K562 (cell line): ENCODE data around the gene NPC1. TPM values are rescaled to one million over a fixed set of nuclear protein-coding genes. Genes with fewer than 3 reads are reported as not detected.

Source experiments
- ATAC-seq: fragments of 200-7000 bp; cut with Tn5 transposase; 3 replicates; pipeline ENCODE4 v1.9.1; 2020; ENCODE audit warnings: moderate library complexity
- BruUV-seq: library from RNA; stranded (reverse); fragments of 400-500 nt; replicated peaks from 2 replicates; lab custom pipeline; 2021; lab: Mats Ljungman, UMichigan
- CTCF ChIA-PET: fragments of 300-600 bp; formaldehyde crosslinking; extraction: SDS; loops from one replicate; lab custom pipeline; 2021; ENCODE audit warnings: low intra/inter-chr PET ratio; lab: Yijun Ruan, JAX
- POLR2A ChIA-PET: fragments of 300-600, 350-650 bp; sonication (Branson Sonifier 250); formaldehyde crosslinking; extraction: SDS; loops from one replicate; lab custom pipeline; 2021; ENCODE audit warnings: antibody characterized with exemption, inconsistent platforms; lab: Yijun Ruan, JAX
- DNase-seq, 4 experiments: peaks; one replicate each; pipeline versions ENCODE4 v3.0.0 to v3.0.0-alpha.2; 2011 to 2018; ENCODE audit warnings: low spot score in 3 of 4, mixed read lengths in 3 of 4; ENCODE audit errors: extremely low read depth in 1 of 4
- FAIRE-seq: peaks from 2 replicates; lab custom pipeline; 2011; peaks lifted over from hg19 to GRCh38; lab: Jason Lieb, UNC
- H2AFZ ChIP-seq: 2 replicates; pipeline ENCODE4 v1.6.0; 2011; ENCODE audit warnings: low read depth, low read length, control low read depth, inconsistent platforms
- H3K27ac ChIP-seq: fragments of 200-600 bp; 3 replicates; pipeline ENCODE4 v1.8.0; 2011; ENCODE audit warnings: low read depth, mild to moderate bottlenecking, control low read depth, inconsistent platforms, low read length, moderate library complexity, mixed read lengths; ENCODE audit errors: extremely low read depth
- H3K27me3 ChIP-seq, 2 experiments: fragments of 300-600 bp in 1 of 2; 2 replicates in 1 of 2; 3 replicates in 1 of 2; pipeline versions ENCODE4 v1.6.0 to v1.8.0; 2011; ENCODE audit warnings: inconsistent platforms in 2 of 2, low read length in 2 of 2, mild to moderate bottlenecking in 1 of 2, mixed read lengths in 1 of 2, moderate library complexity in 1 of 2; ENCODE audit not compliant: control insufficient read depth in 2 of 2, insufficient read depth in 2 of 2
- H3K36me3 ChIP-seq: fragments of 300-600 bp; 3 replicates; pipeline ENCODE4 v1.8.0; 2011; ENCODE audit warnings: mild to moderate bottlenecking, low read length, inconsistent platforms; ENCODE audit not compliant: control insufficient read depth, insufficient read depth
- H3K4me1 ChIP-seq, 2 experiments: fragments of 200-600 bp in 1 of 2; replicated peaks in 1 of 2; 2 replicates in 1 of 2; 3 replicates in 1 of 2; pipeline versions ENCODE4 v1.5.1 to v1.8.0; 2011; ENCODE audit warnings: inconsistent platforms in 2 of 2, low read length in 2 of 2, mild to moderate bottlenecking in 1 of 2, mixed read lengths in 1 of 2, moderate library complexity in 1 of 2; ENCODE audit not compliant: control insufficient read depth in 2 of 2, insufficient read depth in 2 of 2
- H3K4me2 ChIP-seq: 2 replicates; pipeline ENCODE4 v1.6.1; 2011; ENCODE audit warnings: low read length, control low read depth, inconsistent platforms, mixed read lengths; ENCODE audit not compliant: insufficient read depth
- H3K4me3 ChIP-seq: fragments of 200-600 bp; sonication (generic), shearing (Covaris generic); 2 replicates; pipeline ENCODE4 v1.5.1; 2016; ENCODE audit warnings: control low read depth, inconsistent platforms
- H3K79me2 ChIP-seq: fragments of 200-600 bp; 3 replicates; pipeline ENCODE4 v1.8.0; 2011; ENCODE audit warnings: low read length, inconsistent platforms; ENCODE audit not compliant: control insufficient read depth, insufficient read depth
- H3K9ac ChIP-seq, 2 experiments: 2 replicates each; pipeline versions ENCODE4 v1.6.0 to v1.6.1; 2011; ENCODE audit warnings: low read depth in 2 of 2, low read length in 2 of 2, control low read depth in 1 of 2, inconsistent platforms in 1 of 2, mild to moderate bottlenecking in 1 of 2, mixed read lengths in 1 of 2; ENCODE audit not compliant: insufficient read depth in 1 of 2
- H3K9me1 ChIP-seq: one replicate; pipeline ENCODE4 v1.6.0; 2011; ENCODE audit warnings: inconsistent platforms, mild to moderate bottlenecking, low read length, moderate library complexity; ENCODE audit not compliant: control insufficient read depth, insufficient read depth
- H3K9me3 ChIP-seq: replicated peaks from 2 replicates; pipeline ENCODE4 v1.5.1; 2011; ENCODE audit warnings: low read depth, low read length, inconsistent platforms; ENCODE audit not compliant: control insufficient read depth, insufficient read depth
- H4K20me1 ChIP-seq: replicated peaks from 2 replicates; pipeline ENCODE4 v1.6.1; 2011; ENCODE audit warnings: low read length, inconsistent platforms, mixed read lengths; ENCODE audit not compliant: control insufficient read depth, insufficient read depth
- BRF1 ChIP-seq: IDR thresholded peaks from 3 replicates; pipeline ENCODE4 v1.6.1; 2011; ENCODE audit warnings: borderline replicate concordance, mild to moderate bottlenecking; ENCODE audit not compliant: insufficient read length; ENCODE audit errors: extremely low read depth
- DMBX1 ChIP-seq: fragments of 250-450 bp; sonication (Bioruptor Pico); IDR thresholded peaks from 2 replicates; pipeline ENCODE4 v1.8.0; 2022; ENCODE audit warnings: inconsistent platforms, mild to moderate bottlenecking, moderate library complexity, borderline replicate concordance
- MEIS2 ChIP-seq: fragments of 450-650 bp; IDR thresholded peaks from 2 replicates; pipeline ENCODE4 v1.6.1; 2014; ENCODE audit warnings: mild to moderate bottlenecking; ENCODE audit not compliant: partially characterized antibody
- SPI1 ChIP-seq: IDR thresholded peaks from 2 replicates; pipeline ENCODE4 v1.6.1; 2011; ENCODE audit warnings: low read depth, low read length, control low read depth, borderline replicate concordance
- TAL1 ChIP-seq: fragments of 450-650 bp; IDR thresholded peaks from 2 replicates; pipeline ENCODE4 v1.6.1; 2016; ENCODE audit warnings: mild to moderate bottlenecking
- TCF3 ChIP-seq: sonication (generic); formaldehyde crosslinking; IDR thresholded peaks from 2 replicates; pipeline ENCODE4 v1.4.0; 2020; ENCODE audit warnings: mild to moderate bottlenecking, missing genetic modification reagents
- ZKSCAN8 ChIP-seq: fragments of 200-800 bp; sonication (Bioruptor generic); IDR thresholded peaks from 2 replicates; pipeline ENCODE4 v1.6.1; 2016; ENCODE audit warnings: missing genetic modification characterization, missing compliant biosample characterization
- ZNF384 ChIP-seq: IDR thresholded peaks from 2 replicates; pipeline ENCODE4 v1.6.1; 2012; ENCODE audit warnings: low read depth, low read length, improper control_type of control experiment
- ZNF408 ChIP-seq: fragments of 250-450 bp; sonication (Bioruptor Pico); IDR thresholded peaks from 2 replicates; pipeline ENCODE4 v1.4.0; 2020; ENCODE audit warnings: low read depth, mild to moderate bottlenecking, moderate library complexity
- ZNF57 ChIP-seq: fragments of 450-650 bp; formaldehyde crosslinking; IDR thresholded peaks from 2 replicates; pipeline ENCODE4 v1.4.0; 2020; ENCODE audit warnings: mild to moderate bottlenecking, moderate library complexity
- WGBS: fragments of 100-300 bp; shearing (Covaris generic); methylation state at CpG from one replicate; pipeline ENCODE4 v1.1.6; 2016; ENCODE audit warnings: low coverage, mixed read lengths; ENCODE audit not compliant: insufficient coverage; ENCODE audit errors: missing lambda C conversion rate; 5-methylcytosine and 5-hydroxymethylcytosine counted together
- in situ Hi-C: fragments of 300-500 bp; cut with MboI; formaldehyde crosslinking; loops from 4 replicates; pipeline ENCODE4 v1.15.0; 2018; ENCODE audit warnings: inconsistent platforms, mixed read lengths
- intact Hi-C: fragments of 100-400 bp; cut with micrococcal nuclease; formaldehyde crosslinking; loops from 2 replicates; pipeline ENCODE4 v1.14.2; 2022
- polyA plus RNA-seq, 8 experiments: library from polyadenylated mRNA; depleted of rRNA in 4 of 8; stranded (reverse) in 5 of 8; unstranded in 3 of 8; fragments of >200 nt; fragmentation: Nextera tagmentation in 2 of 8; fragmentation: Illumina TruSeq in 1 of 8; extraction: Ambion mirVana in 2 of 8; extraction: Trizol in 1 of 8; gene quantifications; 2 replicates each; pipeline versions ENCODE4 v1.2.1 to v1.2.3, GENCODE V29; 2011 to 2014; ENCODE audit warnings: inconsistent platforms in 1 of 8, missing spikeins in 1 of 8
- total RNA-seq, 7 experiments: library from RNA; depleted of rRNA in 6 of 7; stranded (reverse); fragments of >200 nt in 6 of 7; fragmentation: Illumina TruSeq in 2 of 7; extraction: Trizol in 2 of 7; gene quantifications; 2 replicates each; pipeline versions ENCODE4 v1.2.1 to v1.2.3, GENCODE V29; 2011 to 2021; ENCODE audit warnings: low replicate concordance in 1 of 7

The NPC1 gene
- total and polyA plus RNA-seq, 9 of the 15 experiments (the other 6 are each of a cell fraction or from before 2014, with no cell fraction given) = 17.1 to 45.9 (median 27.6) TPM

DNA sequence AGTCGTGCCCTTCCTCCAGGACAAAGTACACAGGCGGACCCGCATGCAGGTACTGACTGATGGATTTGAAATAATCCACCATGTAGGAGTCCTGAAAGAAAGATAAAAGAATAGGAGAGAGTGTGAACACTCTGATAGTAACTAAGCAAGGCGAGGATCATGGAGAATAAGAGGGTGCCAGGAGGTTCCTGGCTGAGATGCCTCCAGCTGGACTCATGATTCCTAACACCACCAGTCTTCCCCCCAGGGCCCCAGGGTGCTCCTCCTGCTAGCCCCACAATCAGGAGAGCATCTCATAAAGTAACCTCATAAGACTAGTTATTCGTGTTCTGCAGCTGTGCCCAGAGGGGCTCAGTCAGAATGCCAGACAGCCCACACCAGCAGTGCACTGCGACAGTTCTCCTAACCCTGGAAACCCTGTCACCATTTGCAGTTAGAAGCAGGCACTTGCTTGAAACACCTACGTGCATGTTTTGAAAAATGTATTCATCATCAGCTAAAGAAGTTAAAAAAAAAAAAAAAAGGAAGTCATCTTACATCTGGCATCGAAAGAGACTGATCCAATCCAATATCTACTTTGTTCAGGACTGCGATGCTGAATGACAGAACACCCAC, 46.3 kb downstream of the NPC1 start:
- Histone ChIP-seq H3K9ac (no peak overlapping the region), H3K9me1 (no peaks in the 10 kb centered on the region), H3K4me1 (peaks cover 5 to 18% of the 10 kb centered on the region in 2 experiments), H4K20me1 (peaks cover 25% of the 10 kb centered on the region), H3K9me3 (no peaks in the 10 kb centered on the region), H3K27ac (no peak overlapping the region), H3K4me3 (no peak overlapping the region), H3K36me3 (peaks cover 93% of the 10 kb centered on the region), H3K27me3 (no peaks in the 10 kb centered on the region), H2AFZ (no peak overlapping the region), H3K79me2 (no peaks in the 10 kb centered on the region), H3K4me2 (no peak overlapping the region)
- POLR2A ChIA-PET = interaction anchor here (0.9 to 1.8 kb wide), 5 partner anchors 9 to 26 kb away, joined by 3 to 5 read pairs (median 3); no protein-coding TSS in a partner anchor
- TF ChIP-seq SPI1 (0 out of 2 replicates have a peak, but pooled peaks have one; percentile 42), ZNF408 (CRISPR knock-in tag) (no peak), DMBX1 (CRISPR knock-in tag) (no peak), ZKSCAN8 (CRISPR knock-in tag) (no peak), ZNF57 (CRISPR knock-in tag) (no peak), TAL1 (peak; percentile 25; the same call in 1 of the 2 replicates), BRF1 (no peak), TCF3 (CRISPR knock-in tag) (0 out of 2 replicates have a peak, but pooled peaks have one; percentile 33), ZNF384 (0 out of 2 replicates have a peak, but pooled peaks have one; percentile 14), MEIS2 (peak; percentile 46)
- BruUV-seq = no TSS peak
- ATAC-seq (no peak), DNase-seq (no peak), FAIRE-seq (no peak)
- CTCF ChIA-PET = interaction anchor here (1.1 kb wide), 1 partner anchor 22 kb away, joined by 3 read pairs; no protein-coding TSS in a partner anchor
- intact Hi-C loops (loop anchor here (2.0 kb wide), 1 partner anchor 47 kb away; the partner anchor contains the start of gene NPC1), in situ Hi-C loops (no loop called here)
- 72% methylated on average over 9 of the region's 9 CpGs for WGBS
